Kidney epithelial cell (primary cell): ENCODE results near the gene TFPI. TPM values are rescaled to one million over a fixed set of nuclear protein-coding genes. Genes with fewer than 3 reads are reported as not detected.

Experiments used
- DNase-seq: peaks from one replicate; pipeline ENCODE4 v3.0.0-alpha.2; 2010; ENCODE audit warnings: low read depth
- H3K27me3 ChIP-seq: 2 replicates; pipeline ENCODE4 v1.6.0; 2011; ENCODE audit warnings: low read length; ENCODE audit not compliant: control insufficient read depth, insufficient read depth
- H3K36me3 ChIP-seq: 2 replicates; pipeline ENCODE4 v1.5.1; 2011; ENCODE audit warnings: low read length; ENCODE audit not compliant: control insufficient read depth, insufficient read depth
- H3K4me3 ChIP-seq: 2 replicates; pipeline ENCODE4 v1.5.1; 2011; ENCODE audit warnings: low read depth, mild to moderate bottlenecking, control low read depth, low read length
- total RNA-seq: library from RNA; depleted of rRNA; stranded (reverse); fragments of >200 nt; gene quantifications from 2 replicates; pipeline ENCODE4 v1.2.3, GENCODE V29; 2015
- TF ChIP-seq, protein P1 (sequence below): IDR thresholded peaks from 2 replicates; pipeline ENCODE4 v1.5.1; 2011; ENCODE audit warnings: mild to moderate bottlenecking, moderate library complexity, low read length, control low read depth, inconsistent platforms; ENCODE audit not compliant: insufficient read depth, poor library complexity, severe bottlenecking

Gene TFPI
- total RNA-seq, 1 donor from 2014 or later, result 31.1 TPM

DNA sequence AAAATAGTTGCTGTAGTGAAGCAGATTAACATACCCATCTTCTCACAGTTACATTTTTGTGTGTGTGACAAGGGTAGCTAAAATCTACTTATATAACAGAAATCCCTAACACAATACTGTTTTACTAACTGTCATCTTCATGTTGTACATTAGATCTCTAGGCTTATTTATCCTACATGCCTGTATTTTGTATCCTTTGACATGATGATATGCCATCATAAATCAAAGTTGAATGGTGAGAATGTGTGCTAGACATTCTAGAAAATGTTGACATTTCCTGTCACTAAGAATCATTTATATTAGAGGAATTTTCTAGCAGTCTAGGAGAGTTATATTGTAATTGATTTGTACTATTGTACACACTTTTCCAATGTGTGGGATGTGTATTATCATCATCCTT is 84.7 kb downstream of the TFPI start:
- no peak for DNase-seq
- Histone ChIP-seq H3K27me3 (no peaks in the 10 kb centered on the region), H3K36me3 (peaks cover 3% of the 10 kb centered on the region), H3K4me3 (no peak overlapping the region)
- TF ChIP-seq, protein P1, sequence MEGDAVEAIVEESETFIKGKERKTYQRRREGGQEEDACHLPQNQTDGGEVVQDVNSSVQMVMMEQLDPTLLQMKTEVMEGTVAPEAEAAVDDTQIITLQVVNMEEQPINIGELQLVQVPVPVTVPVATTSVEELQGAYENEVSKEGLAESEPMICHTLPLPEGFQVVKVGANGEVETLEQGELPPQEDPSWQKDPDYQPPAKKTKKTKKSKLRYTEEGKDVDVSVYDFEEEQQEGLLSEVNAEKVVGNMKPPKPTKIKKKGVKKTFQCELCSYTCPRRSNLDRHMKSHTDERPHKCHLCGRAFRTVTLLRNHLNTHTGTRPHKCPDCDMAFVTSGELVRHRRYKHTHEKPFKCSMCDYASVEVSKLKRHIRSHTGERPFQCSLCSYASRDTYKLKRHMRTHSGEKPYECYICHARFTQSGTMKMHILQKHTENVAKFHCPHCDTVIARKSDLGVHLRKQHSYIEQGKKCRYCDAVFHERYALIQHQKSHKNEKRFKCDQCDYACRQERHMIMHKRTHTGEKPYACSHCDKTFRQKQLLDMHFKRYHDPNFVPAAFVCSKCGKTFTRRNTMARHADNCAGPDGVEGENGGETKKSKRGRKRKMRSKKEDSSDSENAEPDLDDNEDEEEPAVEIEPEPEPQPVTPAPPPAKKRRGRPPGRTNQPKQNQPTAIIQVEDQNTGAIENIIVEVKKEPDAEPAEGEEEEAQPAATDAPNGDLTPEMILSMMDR, result no peak

DNA sequence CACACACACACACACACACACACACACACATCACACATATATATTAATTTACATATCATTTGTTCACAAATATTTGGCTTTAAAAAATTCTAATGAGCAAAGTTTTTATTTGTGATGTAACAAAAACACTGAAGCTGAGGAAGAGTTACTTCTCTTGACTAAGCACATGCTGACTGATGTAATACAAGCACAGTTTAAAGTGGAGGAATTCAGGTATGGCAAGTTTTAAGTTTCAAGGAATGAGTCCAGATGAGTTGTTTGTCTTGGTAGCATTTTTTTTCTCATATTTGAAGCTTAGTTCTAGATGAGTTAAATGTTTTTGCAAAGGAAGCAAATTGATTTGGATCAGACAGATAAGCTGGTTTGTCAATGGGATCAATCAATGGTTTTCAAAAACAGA is 86.0 kb downstream of the TFPI start:
- Histone ChIP-seq H3K4me3 (no peak overlapping the region), H3K27me3 (no peaks in the 10 kb centered on the region), H3K36me3 (peaks cover 3% of the 10 kb centered on the region)
- TF ChIP-seq, protein P1, result no peak
- no peak for DNase-seq

DNA sequence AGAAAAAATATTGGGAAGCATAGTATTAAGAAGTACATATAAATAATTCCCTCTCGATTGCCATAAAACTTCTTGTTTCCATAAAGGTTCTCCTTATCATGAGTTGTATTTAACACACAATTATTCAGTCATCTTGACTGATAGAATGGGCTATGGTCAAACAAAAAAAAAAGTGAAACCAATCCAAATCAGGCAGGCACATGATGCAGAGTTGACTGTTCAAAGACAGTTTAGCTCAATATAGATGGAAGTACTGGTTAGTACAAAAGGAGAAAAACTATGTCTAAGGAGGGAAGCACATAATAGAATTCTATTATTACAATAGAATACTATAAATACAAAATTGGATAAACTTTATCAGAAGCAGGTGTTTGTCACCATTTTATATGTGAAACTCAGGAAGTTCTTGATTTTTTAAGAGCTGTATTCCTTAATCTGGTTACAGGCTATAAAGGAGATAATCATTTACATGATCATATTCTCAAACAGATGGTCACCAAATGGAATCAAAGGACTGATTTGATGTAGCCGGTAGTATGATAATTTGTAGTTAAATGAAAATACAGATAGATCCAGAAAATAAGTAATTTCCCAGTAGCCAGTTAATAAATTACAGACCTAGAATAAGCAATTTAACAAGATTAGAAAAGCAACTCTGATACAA is 88.0 kb downstream of the TFPI start:
- H3K27me3 ChIP-seq, result no peaks in the 10 kb centered on the region
- H3K4me3 ChIP-seq, result no peak overlapping the region
- DNase-seq, result no peak
- TF ChIP-seq, protein P1, result no peak
- peaks cover 3% of the 10 kb centered on the region for H3K36me3 ChIP-seq

DNA sequence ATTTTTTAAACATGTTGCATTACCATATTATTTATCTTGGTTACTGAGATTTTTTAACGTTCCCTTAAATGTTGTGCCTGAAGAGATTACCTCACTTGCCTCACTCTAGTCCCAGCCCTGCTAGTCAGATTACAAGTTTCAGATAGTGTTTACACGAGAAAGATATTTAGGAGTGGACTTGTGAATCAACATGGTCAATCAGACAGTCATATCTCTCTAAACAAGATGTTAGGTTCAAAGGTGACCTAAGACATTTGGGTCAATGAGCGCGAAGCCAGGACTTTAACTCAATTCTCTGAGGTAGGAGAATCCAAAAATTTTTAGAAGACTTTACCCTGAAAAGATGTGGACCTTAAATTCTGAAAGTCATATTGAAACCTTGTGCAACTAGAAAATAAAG is 91.4 kb downstream of the TFPI start:
- H3K4me3 ChIP-seq, result no peak overlapping the region
- H3K36me3 ChIP-seq, result no peaks in the 10 kb centered on the region
- no peaks in the 10 kb centered on the region for H3K27me3 ChIP-seq
- TF ChIP-seq, protein P1, result no peak
- no peak for DNase-seq

DNA sequence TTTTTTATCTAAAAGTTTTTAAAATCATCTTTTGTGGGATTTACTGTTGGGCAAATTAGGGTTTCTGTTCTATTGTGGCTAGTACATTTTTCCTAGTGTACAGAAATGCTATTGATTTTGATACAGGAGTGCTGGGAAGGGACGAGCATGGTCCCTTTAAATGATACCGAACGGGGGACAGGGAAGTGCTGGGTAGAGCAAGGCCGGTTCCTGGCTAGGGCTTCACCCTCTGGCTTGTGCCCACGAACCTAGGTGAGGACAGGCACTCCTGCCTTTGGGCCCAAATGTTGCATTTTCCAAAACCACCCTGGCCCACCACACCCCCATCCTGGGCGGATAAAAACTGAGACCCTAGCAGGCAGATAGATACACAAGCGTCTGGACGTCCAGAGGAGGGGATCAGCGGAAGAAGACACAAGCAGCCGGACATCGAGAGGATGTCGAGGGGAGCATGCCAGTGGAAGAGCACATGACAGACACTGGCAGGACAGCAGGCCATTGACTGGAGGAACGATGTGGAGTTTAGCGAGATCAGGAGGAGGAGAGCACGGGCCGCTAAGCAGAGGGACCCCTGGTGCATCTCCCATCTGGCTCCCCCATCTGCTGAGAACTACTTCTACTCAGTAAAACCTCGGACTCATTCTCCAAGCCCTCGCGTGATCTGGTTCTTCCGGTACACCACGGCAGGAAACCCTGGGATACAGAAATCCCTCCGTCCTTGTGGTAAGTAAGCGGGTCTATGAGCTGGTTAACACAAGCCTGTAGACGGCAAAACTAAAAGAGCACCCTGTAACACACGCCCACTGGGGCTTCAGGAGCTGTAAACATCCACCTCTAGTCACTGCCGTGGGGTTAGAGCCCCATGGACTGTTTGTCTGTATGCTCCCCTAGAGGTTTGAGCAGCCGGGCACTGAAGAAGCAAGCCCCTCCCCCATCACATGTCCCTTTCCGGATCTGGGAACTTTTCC is 92.7 kb downstream of the TFPI start:
- no peaks in the 10 kb centered on the region for H3K27me3 ChIP-seq
- DNase-seq, result no peak
- peak overlapping the region; percentile 20 for H3K4me3 ChIP-seq
- no peaks in the 10 kb centered on the region for H3K36me3 ChIP-seq
- TF ChIP-seq, protein P1, result no peak
